Right lobe of liver (tissue), 4 donors: ENCODE measurements around the gene NFIA.

Experiments
- POLR2A ChIP-seq: fragments of 450-650 bp; IDR thresholded peaks from one replicate; pipeline ENCODE4 v1.6.1; 2017; ENCODE audit warnings: antibody characterized with exemption, mild to moderate bottlenecking
- TF ChIP-seq, protein P1 (sequence below), 4 donors: fragments of 200-600 bp in 3 of 4; fragments of 450-650 bp in 1 of 4; IDR thresholded peaks; one replicate each; pipeline versions ENCODE4 v1.5.1 to v1.8.0; 2016 to 2022; ENCODE audit warnings: antibody characterized with exemption in 4 of 4, mild to moderate bottlenecking in 2 of 4
- donor health status: DM: no; HTN: no; CAD: no.
- donor health status: DM: no; HTN: no; CAD: no.
- donor health status: DM: no; HTN: yes; CAD: no.

DNA sequence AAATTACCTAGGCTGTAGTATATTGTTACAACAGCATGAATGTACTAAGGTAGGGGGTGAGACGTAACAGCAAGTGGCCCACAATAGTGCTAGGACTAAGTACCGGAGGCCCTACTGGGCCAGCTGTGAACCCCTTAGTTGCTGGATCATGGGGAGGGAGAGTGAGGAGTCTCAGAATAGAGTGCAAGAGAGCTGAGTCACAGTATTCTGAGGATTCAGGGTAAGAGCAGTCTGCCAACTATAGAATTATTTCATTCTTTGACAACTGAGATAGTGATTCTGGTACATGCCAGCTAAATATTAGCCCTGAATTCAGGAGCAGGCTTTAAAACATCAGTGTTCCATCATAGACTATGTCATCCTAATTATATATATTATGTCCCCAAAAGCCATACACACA is 423.9 kb downstream of the NFIA start:
- TF ChIP-seq, protein P1, sequence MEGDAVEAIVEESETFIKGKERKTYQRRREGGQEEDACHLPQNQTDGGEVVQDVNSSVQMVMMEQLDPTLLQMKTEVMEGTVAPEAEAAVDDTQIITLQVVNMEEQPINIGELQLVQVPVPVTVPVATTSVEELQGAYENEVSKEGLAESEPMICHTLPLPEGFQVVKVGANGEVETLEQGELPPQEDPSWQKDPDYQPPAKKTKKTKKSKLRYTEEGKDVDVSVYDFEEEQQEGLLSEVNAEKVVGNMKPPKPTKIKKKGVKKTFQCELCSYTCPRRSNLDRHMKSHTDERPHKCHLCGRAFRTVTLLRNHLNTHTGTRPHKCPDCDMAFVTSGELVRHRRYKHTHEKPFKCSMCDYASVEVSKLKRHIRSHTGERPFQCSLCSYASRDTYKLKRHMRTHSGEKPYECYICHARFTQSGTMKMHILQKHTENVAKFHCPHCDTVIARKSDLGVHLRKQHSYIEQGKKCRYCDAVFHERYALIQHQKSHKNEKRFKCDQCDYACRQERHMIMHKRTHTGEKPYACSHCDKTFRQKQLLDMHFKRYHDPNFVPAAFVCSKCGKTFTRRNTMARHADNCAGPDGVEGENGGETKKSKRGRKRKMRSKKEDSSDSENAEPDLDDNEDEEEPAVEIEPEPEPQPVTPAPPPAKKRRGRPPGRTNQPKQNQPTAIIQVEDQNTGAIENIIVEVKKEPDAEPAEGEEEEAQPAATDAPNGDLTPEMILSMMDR (IDR thresholded peaks at IDR 0.05), result no peak
- no peak for TF ChIP-seq POLR2A
